COLO668 (cell line): Measurements from ENCODE around the gene TPRA1.
"Not testable (repeated sequence)": the region's sequence is repeated elsewhere in the genome, so short reads cannot be mapped to it uniquely, and the experiment has no call there.

Source experiments
- DNase-seq: peaks from one replicate; lab custom pipeline; 2025; ENCODE audit not compliant: unreplicated experiment; lab: John Stamatoyannopoulos, UW

TPRA1 gene

DNA sequence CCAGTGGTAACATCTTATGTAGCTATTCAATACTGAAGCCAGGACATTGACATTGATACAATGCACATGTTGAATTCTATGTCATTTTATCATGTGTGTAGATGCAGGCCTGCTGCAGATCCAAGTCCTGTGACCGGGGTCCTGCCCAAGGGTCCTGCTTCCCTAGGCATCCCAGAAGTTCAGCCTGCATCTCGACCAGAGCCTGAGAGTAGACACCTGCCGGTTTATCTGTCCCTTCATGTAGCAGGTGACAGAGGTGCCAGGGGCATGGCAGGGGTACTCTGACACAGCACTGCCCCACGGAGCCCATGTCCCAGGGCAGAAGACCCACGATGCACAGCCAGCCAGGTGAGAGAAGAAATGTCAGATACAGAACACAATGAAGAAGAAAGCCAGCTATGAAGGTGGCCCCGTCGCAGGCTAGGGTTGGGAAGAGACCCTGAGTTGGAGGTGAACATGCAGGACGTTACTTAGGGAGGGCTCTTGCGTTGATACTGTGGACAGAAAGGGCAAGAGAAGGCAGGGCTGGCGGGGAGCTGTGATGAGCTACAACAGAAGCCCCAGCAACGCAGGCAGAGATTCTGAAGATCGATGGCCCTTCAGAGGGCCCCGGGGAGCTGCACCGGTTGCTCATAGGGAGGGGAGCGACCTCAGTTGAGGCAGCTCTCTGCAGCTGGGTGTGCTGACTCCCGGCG, 51.0 kb downstream of the TPRA1 start:
- DNase-seq, result no peak

DNA sequence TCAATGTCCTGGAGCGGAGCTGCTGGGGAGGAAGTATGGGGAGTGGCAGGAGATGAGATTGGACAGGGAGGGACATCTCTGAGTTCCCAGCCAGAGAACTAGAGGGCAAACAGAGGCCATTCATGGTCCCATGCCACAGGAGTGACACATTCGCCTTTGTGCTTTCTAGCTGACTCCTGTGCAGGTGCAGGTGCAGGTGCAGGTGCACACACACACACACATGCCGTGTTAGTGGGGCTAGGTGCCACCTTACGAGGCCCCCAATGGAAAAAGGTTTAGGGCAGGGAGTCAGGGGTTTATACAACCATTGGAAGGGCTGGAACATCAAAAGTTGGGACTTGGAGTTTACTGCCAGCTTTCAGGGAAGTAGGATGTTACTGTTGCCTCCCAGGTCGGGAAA, 52.0 kb downstream of the TPRA1 start:
- DNase-seq, result peak; percentile 29

DNA sequence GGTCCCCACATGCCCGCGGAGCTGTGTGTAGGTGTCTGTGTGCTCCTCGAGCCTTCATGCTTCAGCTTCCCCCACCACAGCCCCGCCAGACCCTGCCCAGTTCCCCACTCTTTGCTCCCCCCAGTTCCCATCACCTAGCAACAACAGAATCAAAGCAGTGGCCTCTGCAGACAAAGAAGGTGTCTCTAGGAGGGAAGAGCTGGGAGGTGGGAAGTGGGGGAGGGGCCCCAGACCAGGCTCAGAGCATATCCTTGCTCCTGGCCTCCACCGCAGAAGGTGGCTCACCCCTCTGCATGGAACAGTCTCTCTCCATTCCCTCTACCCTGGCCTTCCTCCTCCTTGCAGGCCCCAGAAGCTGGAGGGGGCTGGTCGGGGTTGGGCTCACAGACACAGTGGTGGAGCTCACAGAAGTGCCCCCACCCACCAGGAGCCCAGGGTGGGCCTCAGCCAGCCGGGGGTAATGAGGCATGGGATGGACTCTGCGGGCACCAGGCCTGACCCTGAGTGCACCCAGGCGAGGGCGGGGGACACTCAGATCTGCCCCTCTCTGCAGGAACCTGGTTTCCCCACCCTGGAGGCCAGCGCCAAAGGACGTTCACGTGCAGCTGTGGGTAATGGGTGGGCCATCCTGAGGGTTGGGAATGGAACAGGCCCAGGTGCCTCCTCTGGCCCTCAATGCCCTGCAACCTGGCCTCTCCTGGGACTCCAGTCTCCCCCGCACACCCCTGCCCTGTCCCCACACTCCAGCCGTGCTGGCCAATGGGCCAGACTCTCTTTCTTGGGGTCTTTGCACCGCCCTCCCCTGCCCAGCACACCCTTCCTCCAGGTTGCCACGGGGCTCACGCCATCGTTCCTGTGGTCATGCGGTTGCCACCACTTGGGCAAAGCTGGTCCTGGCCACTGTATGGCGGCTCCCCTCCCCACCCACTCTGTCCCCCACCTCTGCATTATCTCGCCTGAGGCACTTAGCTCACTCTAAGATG, 53.4 kb downstream of the TPRA1 start:
- peak; percentile 24 for DNase-seq

DNA sequence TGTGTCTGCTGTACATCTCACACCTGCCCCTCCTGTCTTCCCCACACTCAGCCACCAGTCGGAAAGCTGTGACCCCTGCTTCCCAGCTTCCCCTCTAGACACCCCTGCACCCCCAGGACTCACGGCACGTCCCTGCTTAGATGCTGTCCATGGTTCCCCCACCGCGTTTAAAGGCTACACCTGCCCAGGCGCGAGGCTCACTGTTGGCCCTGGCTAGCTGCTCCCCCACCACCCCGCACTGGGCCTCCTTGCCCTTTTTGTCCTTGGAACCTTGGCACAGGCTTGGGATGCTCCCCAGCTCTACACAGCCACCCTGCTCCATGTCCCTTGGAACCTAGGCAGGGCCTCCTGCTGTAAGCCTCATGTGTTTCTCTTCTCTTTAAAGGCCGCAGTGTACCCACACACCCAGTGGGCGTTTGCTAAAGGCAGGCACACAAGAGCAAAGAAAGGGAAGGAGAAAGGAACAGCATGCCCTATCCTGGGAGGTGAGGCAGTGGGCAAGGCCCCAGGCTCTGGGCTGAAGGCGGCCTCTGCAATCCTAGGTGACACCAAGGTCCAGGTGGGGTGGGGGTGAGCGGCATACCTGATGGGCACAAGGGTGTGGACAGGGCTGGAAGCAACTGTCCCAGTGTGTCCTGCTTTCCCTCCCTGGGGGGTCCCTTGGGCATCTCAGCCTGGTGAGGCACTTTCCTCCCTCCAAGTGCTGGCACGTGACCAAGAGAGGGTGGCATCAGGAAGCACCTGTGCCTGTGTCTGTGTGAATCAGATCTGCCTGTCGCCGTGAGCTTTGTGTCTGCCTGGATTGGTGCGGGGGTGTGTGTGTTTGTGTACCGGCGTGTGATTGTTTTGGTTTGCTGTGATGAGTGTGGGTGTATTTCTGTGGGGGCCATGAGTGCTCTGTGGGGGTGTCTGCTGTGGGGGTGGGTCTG, 54.4 kb downstream of the TPRA1 start:
- DNase-seq, result peak; percentile 45

DNA sequence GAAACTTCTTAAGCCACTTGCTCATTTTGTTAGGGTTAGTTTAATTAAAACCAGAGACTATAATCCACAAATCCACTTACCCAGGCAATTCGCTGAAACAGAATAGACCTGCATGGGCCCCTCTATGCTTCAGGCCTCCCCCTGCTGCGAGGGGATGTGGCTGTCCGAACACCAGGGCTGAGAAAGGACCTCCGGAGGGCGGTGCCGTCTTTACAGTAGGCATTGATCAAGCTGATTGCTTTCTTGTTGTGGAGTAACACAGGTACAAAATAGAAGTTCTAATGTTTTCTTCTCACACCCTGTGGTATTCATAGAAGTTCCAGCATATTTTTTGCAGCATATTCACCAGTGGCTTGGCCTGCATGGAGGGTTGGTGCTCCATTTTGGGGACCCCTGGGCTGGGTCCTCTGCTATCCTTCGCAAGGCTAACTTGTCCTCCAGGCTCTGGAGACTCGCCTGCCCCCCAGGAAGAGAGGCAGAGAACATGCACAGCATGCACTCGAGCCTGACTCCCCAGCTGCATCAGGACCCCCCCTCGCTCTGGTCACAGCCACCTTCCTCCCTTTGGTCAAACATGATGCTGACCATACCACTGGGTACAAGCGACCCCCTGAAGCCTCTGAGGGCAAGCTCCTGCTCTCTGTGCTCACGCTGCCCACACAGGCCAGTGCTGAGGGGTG, 55.3 kb downstream of the TPRA1 start:
- no peak for DNase-seq

DNA sequence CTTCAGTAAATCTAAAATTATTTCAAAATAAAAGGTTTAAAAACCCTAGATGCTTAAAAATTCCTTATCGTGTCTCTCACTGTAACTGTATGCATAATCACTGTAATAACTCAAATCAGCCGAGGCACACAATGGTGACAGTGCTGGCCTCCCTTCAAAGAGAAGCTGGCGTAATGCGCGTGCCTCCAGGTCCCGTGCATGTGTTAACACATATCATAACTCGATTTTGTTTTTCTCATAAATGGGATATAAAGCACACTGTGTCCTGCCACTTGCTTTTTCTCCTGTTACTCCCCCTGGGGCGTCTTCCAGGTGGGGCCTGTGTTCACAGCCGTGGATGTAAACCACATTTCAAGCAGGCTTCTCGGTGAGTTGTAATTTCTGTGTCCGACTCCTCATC, 56.0 kb downstream of the TPRA1 start:
- DNase-seq, result no peak

DNA sequence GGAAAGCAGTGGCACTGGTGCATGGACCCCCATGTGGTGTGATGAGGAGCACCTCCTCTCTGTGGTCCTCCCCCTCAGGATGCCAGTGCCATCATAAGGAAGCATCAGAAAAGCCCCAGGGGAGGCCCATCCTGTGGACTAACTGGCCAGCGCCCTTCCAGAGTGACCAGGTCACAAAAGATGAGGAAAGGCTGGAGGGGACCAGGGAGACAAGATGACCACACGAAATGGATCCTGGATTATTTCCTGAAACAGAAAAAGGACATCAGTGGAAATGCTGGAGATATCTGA, 56.4 kb downstream of the TPRA1 start:
- DNase-seq, result no peak

DNA sequence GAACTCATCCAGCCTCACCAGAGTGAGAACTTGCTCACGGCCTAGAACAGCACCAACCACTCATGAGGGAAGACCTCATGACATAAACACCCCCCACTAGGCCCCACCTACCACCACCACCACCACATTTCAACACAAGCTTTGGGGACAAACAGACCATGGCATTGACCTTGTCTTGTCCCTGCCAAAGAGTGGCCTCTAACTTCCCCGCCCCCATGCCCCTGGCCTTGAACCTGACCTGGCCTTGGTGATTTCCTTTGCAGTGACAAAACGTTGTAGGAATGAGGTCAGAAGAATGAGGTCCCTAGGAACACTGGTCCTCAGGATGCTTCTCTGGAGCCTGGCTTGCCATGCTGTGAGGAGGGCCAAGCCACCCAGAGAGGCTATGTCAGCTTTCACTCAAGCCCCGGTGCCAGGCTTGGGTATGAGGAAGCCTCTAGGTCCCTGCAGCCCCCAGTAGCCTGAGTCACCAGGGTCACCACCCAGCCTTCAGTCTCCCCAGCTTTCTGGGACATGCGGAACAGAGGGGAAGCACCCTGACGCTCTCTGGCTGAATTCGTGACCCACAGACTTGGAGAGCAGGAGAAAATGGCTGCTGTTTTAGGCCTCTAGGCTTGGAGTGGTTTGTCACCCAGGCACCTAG, 57.9 kb downstream of the TPRA1 start:
- DNase-seq, result no peak

DNA sequence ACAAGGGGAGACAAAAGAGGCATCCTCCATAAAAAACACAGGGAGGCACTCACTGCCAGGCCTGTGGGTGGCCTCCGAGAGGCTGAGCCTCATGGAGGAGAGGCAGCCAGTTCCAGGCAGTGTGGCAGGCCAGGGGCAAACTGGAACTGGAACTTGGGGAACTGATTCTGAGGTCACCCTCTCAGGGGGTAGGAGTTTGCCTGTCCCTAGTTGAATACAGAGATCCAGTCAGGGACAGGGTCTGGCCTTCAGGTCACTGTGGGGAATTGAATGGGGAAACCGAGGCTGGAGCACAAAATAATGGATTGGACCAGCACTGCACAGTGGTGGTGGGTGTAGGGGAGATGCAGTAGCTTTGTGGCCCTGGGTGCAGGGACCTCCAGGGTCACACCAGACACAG, 58.7 kb downstream of the TPRA1 start:
- no peak for DNase-seq

DNA sequence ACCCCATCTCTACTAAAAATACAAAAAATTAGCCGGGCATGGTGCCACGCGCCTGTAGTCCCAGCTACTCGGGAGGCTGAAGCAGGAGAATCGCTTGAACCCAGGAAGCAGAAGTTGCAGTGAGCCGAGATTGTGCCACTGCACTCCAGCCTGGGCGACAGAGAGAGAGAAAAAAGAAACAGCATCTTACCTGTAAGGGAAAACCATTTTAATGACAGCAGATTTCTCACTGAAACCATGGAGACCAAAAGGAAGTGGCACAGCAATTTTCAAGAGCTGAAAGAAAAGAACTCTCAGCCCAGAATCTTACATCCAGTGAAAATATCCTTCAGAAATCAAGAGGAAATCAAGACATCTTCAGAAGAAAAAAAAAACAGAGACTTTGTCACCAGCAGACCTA, 59.7 kb downstream of the TPRA1 start:
- DNase-seq, result not testable (repeated sequence)

DNA sequence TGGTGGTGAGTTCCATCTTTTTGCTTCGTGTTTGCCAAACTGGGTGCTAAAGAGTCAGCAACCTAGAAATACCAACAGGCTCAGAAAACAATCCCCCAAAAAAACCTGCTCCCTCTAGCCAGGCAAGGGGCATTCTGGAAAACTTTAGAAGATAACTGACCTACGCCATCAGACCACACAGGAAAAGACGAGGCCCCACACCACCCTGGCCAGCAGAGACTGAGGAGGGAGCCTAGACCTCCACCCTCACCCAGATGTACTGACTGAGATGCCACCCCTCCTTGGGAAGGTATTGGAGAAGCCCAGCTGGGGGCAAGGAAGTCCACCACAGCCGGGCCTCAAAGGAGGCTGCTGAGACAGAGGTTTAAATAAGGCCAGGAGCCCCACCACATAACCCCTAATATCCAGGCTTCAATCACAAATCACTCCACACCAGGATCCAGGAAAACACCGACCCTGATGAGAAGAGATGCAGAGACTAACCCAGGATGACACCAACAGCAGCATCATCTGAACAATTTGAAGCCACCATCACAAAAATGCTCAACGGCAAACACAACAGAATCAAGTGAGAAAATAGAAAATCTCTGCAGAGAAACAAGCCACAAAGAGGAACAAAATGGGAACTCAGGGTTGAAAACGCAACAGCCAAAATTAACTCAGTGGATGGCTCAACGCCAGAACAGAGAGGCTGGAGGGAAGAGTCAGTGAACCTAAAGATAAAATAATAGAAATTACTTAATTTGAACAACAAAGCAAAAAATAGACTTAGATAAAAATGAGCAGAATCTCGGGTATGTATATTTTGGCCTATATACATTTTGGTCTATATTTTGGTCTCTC, 61.0 kb downstream of the TPRA1 start:
- DNase-seq, result no peak

DNA sequence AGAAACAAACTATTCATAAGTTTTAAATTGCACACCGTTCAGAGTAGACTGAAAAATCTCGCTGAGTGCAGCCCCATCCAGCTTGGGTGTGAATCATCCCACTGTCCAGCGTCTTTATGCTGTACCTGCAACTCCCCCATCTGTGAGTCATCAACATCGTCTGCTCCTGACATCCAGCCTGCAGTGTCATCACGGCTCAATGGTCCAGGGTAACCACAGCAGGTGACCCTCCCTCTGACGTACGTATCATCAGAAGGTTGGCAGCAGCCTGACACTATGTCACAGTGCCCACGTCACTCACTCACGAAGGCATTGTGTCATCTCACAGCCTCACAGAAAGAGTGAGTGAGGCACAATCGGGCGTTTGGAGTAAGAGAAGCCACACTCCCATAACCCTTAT, 65.2 kb downstream of the TPRA1 start:
- peak; percentile 63 for DNase-seq

DNA sequence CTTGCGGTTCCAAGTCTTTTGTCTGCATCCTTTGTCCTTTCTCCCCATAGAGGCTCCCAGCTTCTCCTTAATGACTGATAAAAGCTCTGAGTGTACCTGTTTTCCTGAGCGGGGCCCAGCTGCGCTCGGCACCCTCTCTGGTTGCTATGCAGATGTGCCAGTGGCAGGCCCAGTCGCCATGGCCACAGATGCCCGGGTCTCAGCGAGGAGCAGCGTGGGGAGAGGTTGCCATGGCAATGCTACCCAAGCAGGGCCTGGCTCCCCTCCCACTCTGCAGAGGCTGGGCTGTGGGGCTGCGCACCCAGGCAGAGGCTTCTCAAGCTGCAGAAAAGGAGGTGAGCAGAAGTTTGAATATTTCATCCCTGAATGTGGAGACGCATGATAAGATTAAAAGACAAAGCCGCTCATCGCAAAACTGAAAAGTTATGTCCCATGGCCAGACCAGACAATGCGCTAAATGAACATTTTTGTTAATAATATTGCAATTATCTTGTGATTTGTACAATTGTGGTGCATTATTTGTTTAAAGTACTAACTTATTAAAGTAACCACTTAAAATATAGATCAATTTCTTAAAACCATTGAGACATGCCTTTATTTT, 66.1 kb downstream of the TPRA1 start:
- peak; percentile 10 for DNase-seq
